ENCODE data around the gene ARRB2. TPM values are rescaled to one million over a fixed set of nuclear protein-coding genes. Genes with fewer than 3 reads are reported as not detected.
A peak's percentile ranks its signal among the peaks of the same experiment; 100 is the strongest.

Gene ARRB2
- total and polyA plus RNA-seq, 12 donors = 10.8 to 53.5 (median 17.2) TPM

- Histone ChIP-seq H3K36me3 (no peaks in the 10 kb centered on the region), H3K27ac (peak overlapping the region in 5 of 10 donors; percentile 20 to 69 (median 39)), H3K27me3 (peaks cover 0 to 62% (median 42%) of the 10 kb centered on the region in 7 donors), H3K4me3 (no peak overlapping the region), H3K4me1 (peaks cover 0 to 44% (median 16%) of the 10 kb centered on the region in 9 donors), H3K9me3 (no peaks in the 10 kb centered on the region)
- no peak for DNase-seq
- no peak for TF ChIP-seq CTCF (IDR thresholded peaks at IDR 0.05)
- intact Hi-C loops (cut with DNase I) = no loop called here
- 10 to 18% methylated on average over 5 of the region's 5 CpGs for WGBS, 2 donors
- ATAC-seq = peak in 7 of 8 donors; percentile 49 to 86 (median 77)
Observed at GRCh38 chr17:4747847-4748246, 37.4 kb downstream of the ARRB2 start.

- no peak for TF ChIP-seq CTCF (IDR thresholded peaks at IDR 0.05)
- H3K4me1 ChIP-seq = peaks cover 0 to 44% (median 16%) of the 10 kb centered on the region in 9 donors
- no peaks in the 10 kb centered on the region for H3K9me3 ChIP-seq
- intact Hi-C loops (cut with DNase I) = no loop called here
- no peaks in the 10 kb centered on the region for H3K36me3 ChIP-seq
- H3K27ac ChIP-seq = peak overlapping the region in 3 of 10 donors; percentile 36 to 68 (median 39)
- no peak overlapping the region for H3K4me3 ChIP-seq
- WGBS, 2 donors = 47 to 49% methylated on average over 4 of the region's 4 CpGs
- DNase-seq = no peak
- ATAC-seq = peak in 2 of 8 donors; percentile 13 to 36
- peaks cover 0 to 66% (median 48%) of the 10 kb centered on the region in 7 donors for H3K27me3 ChIP-seq
Observed at GRCh38 chr17:4748686-4749085, 38.3 kb downstream of the ARRB2 start.

- intact Hi-C loops (cut with DNase I) = no loop called here
- H3K4me1 ChIP-seq = peaks cover 0 to 36% (median 10%) of the 10 kb centered on the region in 9 donors
- DNase-seq (no peak), ATAC-seq (no peak)
- H3K27me3 ChIP-seq = peaks cover 0 to 65% (median 39%) of the 10 kb centered on the region in 7 donors
- H3K4me3 ChIP-seq = no peak overlapping the region
- H3K27ac ChIP-seq = no peak overlapping the region
- TF ChIP-seq CTCF (IDR thresholded peaks at IDR 0.05) = no peak
- no peaks in the 10 kb centered on the region for H3K36me3 ChIP-seq
- 40 to 46% methylated on average over 3 of the region's 3 CpGs for whole genome bisulfite sequencing, 2 donors
- no peaks in the 10 kb centered on the region for H3K9me3 ChIP-seq
Observed at GRCh38 chr17:4750606-4751005, 40.2 kb downstream of the ARRB2 start.

- intact Hi-C loops (cut with DNase I) = no loop called here
- no peak for ATAC-seq
- no peak for DNase-seq
- 51 to 68% methylated on average over 5 of the region's 5 CpGs for WGBS, 2 donors
- H3K36me3 ChIP-seq = no peaks in the 10 kb centered on the region
- H3K27me3 ChIP-seq = peaks cover 0 to 56% (median 38%) of the 10 kb centered on the region in 7 donors
- no peak overlapping the region for H3K4me3 ChIP-seq
- H3K4me1 ChIP-seq = peaks cover 0 to 34% (median 10%) of the 10 kb centered on the region in 9 donors
- no peak for TF ChIP-seq CTCF (IDR thresholded peaks at IDR 0.05)
- no peak overlapping the region for H3K27ac ChIP-seq
- no peaks in the 10 kb centered on the region for H3K9me3 ChIP-seq
Observed at GRCh38 chr17:4751932-4752331, 41.5 kb downstream of the ARRB2 start.
